Heart left ventricle (tissue), 16 donors: ENCODE data around the gene SLC39A10. TPM values are rescaled to one million over a fixed set of nuclear protein-coding genes. Genes with fewer than 3 reads are reported as not detected.
"Not testable (repeated sequence)": the region's sequence is repeated elsewhere in the genome, so short reads cannot be mapped to it uniquely, and the experiment has no call there.

Experiments used
- ATAC-seq, 4 donors: fragments of 200-7000 bp; cut with Tn5 transposase; one replicate each; pipeline ENCODE4 v1.9.1; 2020 to 2022; ENCODE audit warnings: moderate library complexity in 4 of 4, mild to moderate bottlenecking in 3 of 4, moderate number of reproducible peaks in 1 of 4
- DNase-seq, 5 donors: peaks; one replicate each; pipeline ENCODE4 v3.0.0-alpha.2; 2020
- H3K27ac ChIP-seq, 12 donors: fragments of 200-600 bp; sonication (generic) in 4 of 12; one replicate each; pipeline versions ENCODE4 v1.5.0 to v1.8.0; 2016 to 2022; ENCODE audit warnings: mild to moderate bottlenecking in 2 of 12
- H3K27me3 ChIP-seq, 9 donors: fragments of 200-600 bp; sonication (generic) in 2 of 9; one replicate each; pipeline versions ENCODE4 v1.5.1 to v1.8.0; 2016 to 2022; ENCODE audit warnings: mild to moderate bottlenecking in 3 of 9
- H3K36me3 ChIP-seq, 9 donors: fragments of 200-600 bp; sonication (generic) in 2 of 9; one replicate each; pipeline versions ENCODE4 v1.5.0 to v1.8.0; 2018 to 2022; ENCODE audit warnings: mild to moderate bottlenecking in 2 of 9
- H3K4me1 ChIP-seq, 12 donors: fragments of 200-600 bp; sonication (generic) in 4 of 12; one replicate each; pipeline versions ENCODE4 v1.5.0 to v1.8.0; 2016 to 2022; ENCODE audit warnings: mild to moderate bottlenecking in 3 of 12
- H3K4me3 ChIP-seq, 12 donors: fragments of 200-600 bp; sonication (generic) in 4 of 12; one replicate each; pipeline versions ENCODE4 v1.5.0 to v1.8.0; 2017 to 2022; ENCODE audit warnings: mild to moderate bottlenecking in 9 of 12, moderate library complexity in 4 of 12
- H3K9me3 ChIP-seq, 12 donors: fragments of 200-600 bp; sonication (generic) in 4 of 12; one replicate each; pipeline versions ENCODE4 v1.5.0 to v1.8.0; 2016 to 2022; ENCODE audit warnings: mild to moderate bottlenecking in 1 of 12
- POLR2A ChIP-seq, 2 donors: fragments of 450-650 bp; IDR thresholded peaks; one replicate each; pipeline ENCODE4 v1.6.1; 2017; ENCODE audit warnings: antibody characterized with exemption in 2 of 2, mild to moderate bottlenecking in 2 of 2, moderate library complexity in 2 of 2
- WGBS, 4 donors: extraction: QIAGEN DNeasy Blood & Tissue Kit in 2 of 4; methylation state at CpG; one replicate each; pipeline versions ENCODE4 v1.1.5 to v1.1.7; 2013 to 2018; 5-methylcytosine and 5-hydroxymethylcytosine counted together
- intact Hi-C, 10 donors: fragments of 100-400 bp; cut with DNase I; formaldehyde crosslinking; loops; one replicate each; pipeline versions ENCODE4 v1.11.1 to v1.14.2; 2022
- polyA plus RNA-seq, 2 donors: library from polyadenylated mRNA; stranded (reverse); fragments of 200-250 nt; gene quantifications; one replicate each; pipeline ENCODE4 v1.2.3, GENCODE V29; 2013
- total RNA-seq, 9 donors: library from RNA; depleted of rRNA in 2 of 9; stranded (reverse); fragments of >200 nt in 2 of 9; fragmentation: NEBNext Ultra II Directional in 3 of 9; extraction: Animal tissue kit (Norgen Biotek cat#: 25700) in 3 of 9; gene quantifications; one replicate each; pipeline versions ENCODE4 v1.1.0 to v1.2.4, GENCODE V29; 2016 to 2023
- TF ChIP-seq, protein P1 (sequence below), 12 donors: fragments of 200-600 bp; sonication (generic) in 4 of 12; IDR thresholded peaks; one replicate each; pipeline versions ENCODE4 v1.5.0 to v1.8.0; 2018 to 2022; ENCODE audit warnings: antibody characterized with exemption in 12 of 12, mild to moderate bottlenecking in 5 of 12
- donor health status: ischemic (EF 13 %, LVEDD 7.1; RV severe dilation, severe dysfunction).
- donor health status: healthy with polysubstance abuse.
- donor health status: DM: no; HTN: yes; CAD: no.
- donor health status: DM: no; HTN: no; CAD: no.
- donor health status: ischemic (EF 25% LVEDD 6.9; RV normal size, moderate dysfunction).
- donor health status: ischemic (EF 25% LVEDD 5.7; RV mildly dilated, moderate dysfunction).
- donor health status: healthy.
- donor health status: DM: yes; HTN: yes; CAD: no.
- donor health status: ischemic (EF 35%, LVEDD 5.7; RV mildly dilated, moderate dysfunction).
- donor health status: nonischemic (EF 11% LVEDD 7.7; RV severe dilation, severe dysfunction).
- donor health status: DM: yes; HTN: yes; CAD: no.
- donor health status: PGD.
- donor health status: ischemic (EF 29% LVEDD 5.4; RV normal size, mild dysfunction).
- donor health status: nonischemic (EF 23%, LVEDD 6.1; RV moderate dilation, normal function).

Gene SLC39A10
- total and polyA plus RNA-seq, 11 donors: 3.1 to 18.2 (median 9.2) TPM

DNA sequence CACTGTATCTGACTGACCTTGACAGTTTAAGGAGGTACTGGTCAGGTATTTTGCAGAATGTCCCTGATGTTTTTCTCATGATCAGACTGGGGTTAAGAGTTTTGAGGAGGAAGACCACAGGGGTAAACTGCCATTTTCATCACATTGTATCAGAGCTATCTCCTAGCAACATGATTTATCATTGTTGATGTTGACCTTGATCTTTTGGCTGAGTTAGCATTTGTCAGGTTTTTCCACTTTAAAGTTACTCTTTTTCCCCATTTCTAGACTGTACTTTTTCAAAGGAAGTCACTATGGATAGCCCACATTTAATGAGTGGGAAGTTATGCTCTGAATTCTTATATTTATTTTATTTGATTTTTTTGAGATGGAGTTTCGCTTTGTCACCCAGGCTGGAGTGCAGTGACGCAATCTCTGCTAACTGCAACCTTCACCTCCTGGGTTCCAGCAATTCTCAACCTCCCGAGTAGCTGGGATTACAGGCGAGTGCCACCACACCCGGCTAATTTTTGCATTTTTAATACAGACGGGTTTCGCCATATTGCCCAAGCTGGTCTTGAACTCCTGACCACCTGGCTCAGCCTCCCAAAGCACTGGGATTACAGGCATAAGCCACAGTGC, 17.7 kb upstream of the SLC39A10 start:
- intact Hi-C loops: no loop called here
- ATAC-seq (no peak), DNase-seq (no peak)
- Histone ChIP-seq H3K4me3 (no peak overlapping the region), H3K36me3 (no peaks in the 10 kb centered on the region), H3K9me3 (no peaks in the 10 kb centered on the region), H3K27me3 (no peaks in the 10 kb centered on the region), H3K27ac (no peak overlapping the region), H3K4me1 (peaks cover 0 to 9% (median 0%) of the 10 kb centered on the region in 12 donors)
- WGBS, 4 donors: 94 to 97% (median 97%) methylated on average over 7 of the region's 7 CpGs
- no peak for TF ChIP-seq POLR2A (IDR thresholded peaks at IDR 0.05)
- TF ChIP-seq, protein P1, sequence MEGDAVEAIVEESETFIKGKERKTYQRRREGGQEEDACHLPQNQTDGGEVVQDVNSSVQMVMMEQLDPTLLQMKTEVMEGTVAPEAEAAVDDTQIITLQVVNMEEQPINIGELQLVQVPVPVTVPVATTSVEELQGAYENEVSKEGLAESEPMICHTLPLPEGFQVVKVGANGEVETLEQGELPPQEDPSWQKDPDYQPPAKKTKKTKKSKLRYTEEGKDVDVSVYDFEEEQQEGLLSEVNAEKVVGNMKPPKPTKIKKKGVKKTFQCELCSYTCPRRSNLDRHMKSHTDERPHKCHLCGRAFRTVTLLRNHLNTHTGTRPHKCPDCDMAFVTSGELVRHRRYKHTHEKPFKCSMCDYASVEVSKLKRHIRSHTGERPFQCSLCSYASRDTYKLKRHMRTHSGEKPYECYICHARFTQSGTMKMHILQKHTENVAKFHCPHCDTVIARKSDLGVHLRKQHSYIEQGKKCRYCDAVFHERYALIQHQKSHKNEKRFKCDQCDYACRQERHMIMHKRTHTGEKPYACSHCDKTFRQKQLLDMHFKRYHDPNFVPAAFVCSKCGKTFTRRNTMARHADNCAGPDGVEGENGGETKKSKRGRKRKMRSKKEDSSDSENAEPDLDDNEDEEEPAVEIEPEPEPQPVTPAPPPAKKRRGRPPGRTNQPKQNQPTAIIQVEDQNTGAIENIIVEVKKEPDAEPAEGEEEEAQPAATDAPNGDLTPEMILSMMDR (IDR thresholded peaks at IDR 0.05): no peak

DNA sequence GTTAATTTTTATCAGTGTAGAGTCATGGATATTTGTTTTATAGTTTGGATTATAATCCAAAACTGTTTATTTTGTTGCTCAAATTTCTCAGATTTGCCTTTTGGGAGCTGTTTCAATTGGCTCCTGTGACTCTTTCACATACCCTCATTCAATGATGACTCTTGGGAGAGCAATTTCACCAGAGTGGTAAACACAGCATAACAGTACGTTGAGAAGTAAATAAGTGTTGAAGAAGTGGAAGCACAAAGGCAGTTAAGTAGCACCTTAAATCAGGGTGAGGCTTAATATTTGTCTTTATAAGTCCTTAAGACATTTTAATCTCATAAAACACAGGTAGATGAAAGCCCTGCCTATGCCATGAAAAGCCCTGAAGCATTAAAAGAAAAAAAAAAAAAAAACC, 17.1 kb upstream of the SLC39A10 start:
- Histone ChIP-seq H3K4me3 (no peak overlapping the region), H3K27me3 (no peaks in the 10 kb centered on the region), H3K9me3 (no peaks in the 10 kb centered on the region), H3K36me3 (no peaks in the 10 kb centered on the region), H3K27ac (no peak overlapping the region), H3K4me1 (peaks cover 0 to 9% (median 0%) of the 10 kb centered on the region in 12 donors)
- TF ChIP-seq, protein P1 (IDR thresholded peaks at IDR 0.05): no peak
- TF ChIP-seq POLR2A (IDR thresholded peaks at IDR 0.05): no peak
- DNase-seq (no peak), ATAC-seq (no peak)
- intact Hi-C loops: no loop called here
- 81 to 89% (median 84%) methylated on average over 1 of the region's 1 CpG for WGBS, 4 donors

DNA sequence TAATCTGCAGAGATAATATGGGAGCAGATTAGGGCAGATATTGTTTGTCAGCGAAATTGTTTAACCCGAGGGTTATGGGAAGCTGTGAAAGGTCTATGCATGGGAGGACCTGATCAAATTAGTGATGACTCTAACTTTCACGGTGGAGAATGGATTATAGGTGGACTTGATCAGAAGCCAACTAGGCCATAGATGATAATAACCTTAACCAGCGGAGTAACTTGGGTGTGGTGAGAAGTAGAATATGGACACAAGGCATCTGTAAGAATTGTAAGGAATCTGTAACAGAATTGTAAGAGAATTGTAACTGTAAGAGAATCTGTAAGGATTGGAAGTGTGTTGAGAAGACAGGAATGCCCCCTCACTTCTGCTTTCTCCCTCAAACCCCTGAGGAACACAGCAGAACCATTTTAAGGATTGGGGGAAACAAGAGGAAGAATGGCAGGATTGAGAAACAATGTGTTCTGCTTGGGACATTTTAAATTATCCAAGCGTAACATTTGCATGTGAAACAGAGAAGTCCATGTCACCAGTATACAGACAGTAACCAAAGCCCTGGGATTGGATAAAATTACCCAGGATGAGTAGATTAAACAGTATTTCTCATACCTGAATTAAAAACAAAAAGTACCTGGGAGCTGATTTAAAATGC, 14.9 kb upstream of the SLC39A10 start:
- Histone ChIP-seq H3K36me3 (no peaks in the 10 kb centered on the region), H3K4me1 (peaks cover 0 to 9% (median 0%) of the 10 kb centered on the region in 12 donors), H3K27ac (peak overlapping the region in 1 of 12 donors; percentile 18), H3K27me3 (no peaks in the 10 kb centered on the region), H3K9me3 (no peaks in the 10 kb centered on the region), H3K4me3 (no peak overlapping the region)
- ATAC-seq (peak in 1 of 4 donors; percentile 22), DNase-seq (no peak)
- TF ChIP-seq, protein P1 (IDR thresholded peaks at IDR 0.05): no peak
- TF ChIP-seq POLR2A (IDR thresholded peaks at IDR 0.05): no peak
- intact Hi-C loops: no loop called here
- WGBS, 4 donors: 76 to 87% (median 81%) methylated on average over 5 of the region's 5 CpGs

DNA sequence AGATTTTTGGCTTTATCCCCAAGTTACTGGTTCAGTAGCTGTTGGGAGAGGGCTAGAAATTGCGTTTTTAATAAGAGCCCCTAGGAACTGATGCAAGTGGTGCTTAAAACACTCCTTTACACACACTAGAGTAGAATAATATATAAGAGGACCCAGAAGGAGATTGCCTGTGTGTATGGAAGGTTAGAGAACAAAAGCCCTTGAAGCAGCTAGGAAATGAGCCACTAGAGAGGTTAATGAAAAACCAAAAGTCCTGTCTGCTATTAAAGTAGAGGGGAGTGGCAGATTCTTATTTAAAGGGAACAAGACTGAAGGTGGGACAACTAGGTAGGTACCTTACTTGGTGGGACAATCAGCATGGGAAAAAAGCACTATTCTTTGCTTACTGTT, 14.4 kb upstream of the SLC39A10 start:
- TF ChIP-seq POLR2A (IDR thresholded peaks at IDR 0.05): no peak
- TF ChIP-seq, protein P1 (IDR thresholded peaks at IDR 0.05): no peak
- Histone ChIP-seq H3K9me3 (no peaks in the 10 kb centered on the region), H3K4me3 (no peak overlapping the region), H3K36me3 (no peaks in the 10 kb centered on the region), H3K4me1 (peaks cover 0 to 9% (median 0%) of the 10 kb centered on the region in 12 donors), H3K27ac (peak overlapping the region in 1 of 12 donors; percentile 18), H3K27me3 (no peaks in the 10 kb centered on the region)
- DNase-seq: no peak
- intact Hi-C loops: no loop called here
- 66 to 86% (median 79%) methylated on average over 1 of the region's 1 CpG for WGBS, 4 donors
- ATAC-seq: no peak

DNA sequence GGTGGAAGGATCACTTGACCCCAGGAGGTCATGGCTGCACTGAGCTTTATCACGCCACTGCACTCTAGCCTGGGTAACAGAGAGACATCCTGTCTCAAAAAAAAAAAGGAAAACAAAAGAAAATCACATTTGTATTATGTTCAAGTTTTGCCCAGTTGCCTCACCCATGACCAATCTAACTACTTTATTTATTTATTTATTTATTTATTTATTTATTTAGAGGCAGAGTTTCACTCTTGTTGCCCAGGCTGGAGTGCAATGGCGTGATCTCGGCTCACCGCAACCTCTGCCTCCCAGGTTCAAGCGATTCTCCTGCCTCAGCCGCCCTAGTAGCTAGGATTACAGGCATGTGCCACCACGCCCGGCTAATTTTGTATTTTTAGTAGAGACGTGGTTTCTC, 12.3 kb upstream of the SLC39A10 start:
- H3K4me3 ChIP-seq, H3K27ac ChIP-seq, H3K9me3 ChIP-seq, H3K27me3 ChIP-seq, H3K36me3 ChIP-seq, intact Hi-C loops, ATAC-seq, DNase-seq: not testable (repeated sequence)
- 93 to 99% (median 97%) methylated on average over 9 of the region's 9 CpGs for WGBS, 4 donors
- peaks cover 0 to 23% (median 0%) of the 10 kb centered on the region in 12 donors for H3K4me1 ChIP-seq
